HEK293 (cell line): ENCODE measurements around the gene BET1L.

Source experiments
- CTCF ChIA-PET: fragments of 350-600 bp; formaldehyde crosslinking; extraction: SDS; loops from one replicate; lab custom pipeline; 2021; ENCODE audit warnings: antibody characterized with exemption; lab: Yijun Ruan, JAX
- POLR2A ChIA-PET: fragments of 300-600 bp; formaldehyde crosslinking; extraction: SDS; loops from one replicate; lab custom pipeline; 2020; ENCODE audit warnings: antibody characterized with exemption, inconsistent platforms; lab: Yijun Ruan, JAX
- H3K27ac ChIP-seq: fragments of 200-500 bp; sonication (Bioruptor generic); 2 replicates; pipeline ENCODE4 v1.5.1; 2014; ENCODE audit warnings: low read depth, low read length, control low read depth, inconsistent platforms; ENCODE audit errors: extremely low read depth
- H3K36me3 ChIP-seq, 2 experiments: fragments of 200-500 bp in 1 of 2; sonication (Bioruptor generic) in 1 of 2; 1 replicate in 1 of 2; 2 replicates in 1 of 2; pipeline ENCODE4 v1.5.1; 2014 to 2017; ENCODE audit warnings: inconsistent platforms in 2 of 2, low read length in 2 of 2; ENCODE audit not compliant: control insufficient read depth in 2 of 2, insufficient read depth in 1 of 2
- H3K4me1 ChIP-seq: fragments of 200-500 bp; sonication (Bioruptor generic); 2 replicates; pipeline ENCODE4 v1.5.1; 2014; ENCODE audit warnings: mild to moderate bottlenecking, low read length, inconsistent platforms; ENCODE audit not compliant: control insufficient read depth, insufficient read depth
- H3K4me3 ChIP-seq: 2 replicates; pipeline ENCODE4 v1.5.1; 2011; ENCODE audit warnings: low read depth, mild to moderate bottlenecking, control low read depth, low read length, moderate library complexity
- H3K9me3 ChIP-seq: fragments of 200-500 bp; sonication (Bioruptor generic); 2 replicates; pipeline ENCODE4 v1.5.1; 2014; ENCODE audit warnings: low read depth, low read length, inconsistent platforms; ENCODE audit not compliant: control insufficient read depth, insufficient read depth
- ATF2 ChIP-seq: fragments of 450-650 bp; formaldehyde crosslinking; IDR thresholded peaks from 2 replicates; pipeline ENCODE4 v1.5.1; 2016; ENCODE audit warnings: missing biosample characterization, missing genetic modification characterization, low read depth
- BCL11A ChIP-seq: fragments of 450-650 bp; formaldehyde crosslinking; IDR thresholded peaks from 2 replicates; pipeline ENCODE4 v1.5.1; 2016; ENCODE audit warnings: low read depth, missing biosample characterization, missing genetic modification characterization
- ELK4 ChIP-seq: IDR thresholded peaks from 2 replicates; pipeline ENCODE4 v1.6.1; 2011; ENCODE audit warnings: mild to moderate bottlenecking, low read depth, low read length, borderline replicate concordance
- FEZF1 ChIP-seq: fragments of 450-650 bp; formaldehyde crosslinking; IDR thresholded peaks from 2 replicates; pipeline ENCODE4 v1.5.1; 2016; ENCODE audit warnings: missing biosample characterization, missing genetic modification characterization
- GLIS1 ChIP-seq: fragments of 450-650 bp; formaldehyde crosslinking; IDR thresholded peaks from 2 replicates; pipeline ENCODE4 v1.5.1; 2016; ENCODE audit warnings: missing biosample characterization, missing genetic modification characterization
- INSM2 ChIP-seq: fragments of 450-650 bp; formaldehyde crosslinking; IDR thresholded peaks from 2 replicates; pipeline ENCODE4 v1.5.1; 2016; ENCODE audit warnings: missing biosample characterization, missing genetic modification characterization
- KLF8 ChIP-seq: fragments of 450-650 bp; formaldehyde crosslinking; IDR thresholded peaks from 2 replicates; pipeline ENCODE4 v1.5.1; 2016; ENCODE audit warnings: missing biosample characterization, missing genetic modification characterization
- REPIN1 ChIP-seq: fragments of 450-650 bp; formaldehyde crosslinking; IDR thresholded peaks from 2 replicates; pipeline ENCODE4 v1.5.1; 2017; ENCODE audit warnings: missing biosample characterization, missing genetic modification characterization, low read depth
- YY2 ChIP-seq: fragments of 450-650 bp; formaldehyde crosslinking; IDR thresholded peaks from 2 replicates; pipeline ENCODE4 v1.5.1; 2016; ENCODE audit warnings: missing biosample characterization, missing genetic modification characterization
- ZBTB21 ChIP-seq: fragments of 450-650 bp; formaldehyde crosslinking; IDR thresholded peaks from 2 replicates; pipeline ENCODE4 v1.5.1; 2017; ENCODE audit warnings: missing biosample characterization, missing genetic modification characterization
- ZNF140 ChIP-seq: fragments of 450-650 bp; formaldehyde crosslinking; IDR thresholded peaks from 2 replicates; pipeline ENCODE4 v1.5.1; 2016; ENCODE audit warnings: missing biosample characterization, missing genetic modification characterization
- ZNF146 ChIP-seq: fragments of 450-650 bp; formaldehyde crosslinking; IDR thresholded peaks from 2 replicates; pipeline ENCODE4 v1.5.1; 2016; ENCODE audit warnings: missing biosample characterization, missing genetic modification characterization
- ZNF221 ChIP-seq: fragments of 450-650 bp; formaldehyde crosslinking; IDR thresholded peaks from 2 replicates; pipeline ENCODE4 v1.5.1; 2017; ENCODE audit warnings: missing biosample characterization, missing genetic modification characterization, borderline replicate concordance
- ZNF335 ChIP-seq: fragments of 450-650 bp; formaldehyde crosslinking; conservative IDR thresholded peaks from 2 replicates; pipeline ENCODE4 v1.5.1; 2016; ENCODE audit warnings: missing biosample characterization, missing genetic modification characterization
- ZNF404 ChIP-seq: fragments of 450-650 bp; formaldehyde crosslinking; IDR thresholded peaks from 2 replicates; pipeline ENCODE4 v1.5.1; 2017; ENCODE audit warnings: missing biosample characterization, missing genetic modification characterization
- ZNF416 ChIP-seq: fragments of 450-650 bp; formaldehyde crosslinking; IDR thresholded peaks from 2 replicates; pipeline ENCODE4 v1.5.1; 2016; ENCODE audit warnings: missing biosample characterization, missing genetic modification characterization
- ZNF629 ChIP-seq: fragments of 450-650 bp; formaldehyde crosslinking; IDR thresholded peaks from 2 replicates; pipeline ENCODE4 v1.5.1; 2017; ENCODE audit warnings: missing biosample characterization, missing genetic modification characterization
- ZNF701 ChIP-seq: fragments of 450-650 bp; formaldehyde crosslinking; IDR thresholded peaks from 2 replicates; pipeline ENCODE4 v1.5.1; 2016; ENCODE audit warnings: missing biosample characterization, missing genetic modification characterization
- ZNF707 ChIP-seq: fragments of 450-650 bp; formaldehyde crosslinking; IDR thresholded peaks from 2 replicates; pipeline ENCODE4 v1.5.1; 2016; ENCODE audit warnings: missing biosample characterization, missing genetic modification characterization
- ZNF768 ChIP-seq: fragments of 450-650 bp; formaldehyde crosslinking; IDR thresholded peaks from 2 replicates; pipeline ENCODE4 v1.5.1; 2018; ENCODE audit warnings: missing biosample characterization, mild to moderate bottlenecking, missing genetic modification characterization
- ZSCAN16 ChIP-seq: fragments of 450-650 bp; formaldehyde crosslinking; IDR thresholded peaks from 2 replicates; pipeline ENCODE4 v1.5.1; 2016; ENCODE audit warnings: missing biosample characterization, missing genetic modification characterization
- TF ChIP-seq, protein P1 (sequence below): fragments of 450-650 bp; formaldehyde crosslinking; IDR thresholded peaks from 2 replicates; pipeline ENCODE4 v1.5.1; 2016; ENCODE audit warnings: missing biosample characterization, missing genetic modification characterization
- TF ChIP-seq, protein P2 (sequence below): fragments of 450-650 bp; formaldehyde crosslinking; IDR thresholded peaks from 2 replicates; pipeline ENCODE4 v1.5.1; 2016; ENCODE audit warnings: missing biosample characterization, missing genetic modification characterization
- TF ChIP-seq, protein P3 (sequence below): fragments of 450-650 bp; formaldehyde crosslinking; IDR thresholded peaks from 2 replicates; pipeline ENCODE4 v1.5.1; 2016; ENCODE audit warnings: missing biosample characterization, missing genetic modification characterization

Gene BET1L

GRCh38 chr11:200224-201003 is 6.8 kb downstream of the BET1L start (continued):
- TF ChIP-seq ELK4, result no peak
- TF ChIP-seq BCL11A, result no peak
- TF ChIP-seq REPIN1 (tag by site-specific recombination), result no peak
- no peak for TF ChIP-seq ZNF629 (tag by site-specific recombination)
- no peak for TF ChIP-seq ZSCAN16 (tag by site-specific recombination)
- TF ChIP-seq INSM2, result no peak
- no peak for TF ChIP-seq ZNF768 (tag by site-specific recombination)
- TF ChIP-seq, protein P1, sequence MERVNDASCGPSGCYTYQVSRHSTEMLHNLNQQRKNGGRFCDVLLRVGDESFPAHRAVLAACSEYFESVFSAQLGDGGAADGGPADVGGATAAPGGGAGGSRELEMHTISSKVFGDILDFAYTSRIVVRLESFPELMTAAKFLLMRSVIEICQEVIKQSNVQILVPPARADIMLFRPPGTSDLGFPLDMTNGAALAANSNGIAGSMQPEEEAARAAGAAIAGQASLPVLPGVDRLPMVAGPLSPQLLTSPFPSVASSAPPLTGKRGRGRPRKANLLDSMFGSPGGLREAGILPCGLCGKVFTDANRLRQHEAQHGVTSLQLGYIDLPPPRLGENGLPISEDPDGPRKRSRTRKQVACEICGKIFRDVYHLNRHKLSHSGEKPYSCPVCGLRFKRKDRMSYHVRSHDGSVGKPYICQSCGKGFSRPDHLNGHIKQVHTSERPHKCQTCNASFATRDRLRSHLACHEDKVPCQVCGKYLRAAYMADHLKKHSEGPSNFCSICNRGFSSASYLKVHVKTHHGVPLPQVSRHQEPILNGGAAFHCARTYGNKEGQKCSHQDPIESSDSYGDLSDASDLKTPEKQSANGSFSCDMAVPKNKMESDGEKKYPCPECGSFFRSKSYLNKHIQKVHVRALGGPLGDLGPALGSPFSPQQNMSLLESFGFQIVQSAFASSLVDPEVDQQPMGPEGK (tag by site-specific recombination), result no peak
- TF ChIP-seq ZNF707, result no peak
- TF ChIP-seq ZNF140 (tag by site-specific recombination), result no peak
- TF ChIP-seq ZNF146, result no peak
- no peak for TF ChIP-seq FEZF1 (tag by site-specific recombination)
- TF ChIP-seq ZNF221 (tag by site-specific recombination), result no peak
- TF ChIP-seq ZNF335 (tag by site-specific recombination), result no peak

DNA sequence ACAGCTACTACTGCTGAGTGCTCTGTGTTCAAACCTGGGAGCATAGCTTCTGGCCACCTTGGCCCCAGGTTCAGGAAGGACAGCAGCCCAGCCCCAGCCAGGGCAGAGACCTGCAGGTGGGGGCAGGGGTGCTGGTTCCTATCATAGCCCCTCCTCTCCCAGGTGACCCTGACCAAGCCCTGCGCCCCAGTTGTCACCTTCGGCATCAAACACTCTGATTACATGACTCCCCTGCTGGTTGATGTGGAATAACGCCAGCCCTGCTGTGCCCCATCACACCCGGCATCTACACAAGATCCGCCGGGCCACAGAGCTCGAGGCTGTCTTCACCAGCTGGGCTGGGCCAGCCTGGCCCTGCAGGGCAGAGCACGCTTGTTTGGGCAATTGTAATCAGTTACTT is 7.4 kb downstream of the BET1L start:
- no peaks in the 10 kb centered on the region for H3K4me1 ChIP-seq
- H3K36me3 ChIP-seq, result peaks cover 0 to 19% of the 10 kb centered on the region in 2 experiments; a peak in 1 of 3 replicates
- H3K27ac ChIP-seq, result no peak overlapping the region
- H3K9me3 ChIP-seq, result no peaks in the 10 kb centered on the region
- POLR2A ChIA-PET, result no interaction called here
- CTCF ChIA-PET, result interaction anchor here (0.7 kb wide), 1 partner anchor 12 kb away, joined by 3 read pairs; no protein-coding TSS in a partner anchor
- TF ChIP-seq GLIS1 (tag by site-specific recombination) (no peak), ATF2 (tag by site-specific recombination) (no peak), ZBTB21 (tag by site-specific recombination) (no peak), ZNF404 (tag by site-specific recombination) (no peak), ZSCAN16 (tag by site-specific recombination) (no peak), ZNF701 (tag by site-specific recombination) (no peak), ZNF416 (no peak), YY2 (tag by site-specific recombination) (no peak), KLF8 (tag by site-specific recombination) (no peak)
- TF ChIP-seq, protein P2, sequence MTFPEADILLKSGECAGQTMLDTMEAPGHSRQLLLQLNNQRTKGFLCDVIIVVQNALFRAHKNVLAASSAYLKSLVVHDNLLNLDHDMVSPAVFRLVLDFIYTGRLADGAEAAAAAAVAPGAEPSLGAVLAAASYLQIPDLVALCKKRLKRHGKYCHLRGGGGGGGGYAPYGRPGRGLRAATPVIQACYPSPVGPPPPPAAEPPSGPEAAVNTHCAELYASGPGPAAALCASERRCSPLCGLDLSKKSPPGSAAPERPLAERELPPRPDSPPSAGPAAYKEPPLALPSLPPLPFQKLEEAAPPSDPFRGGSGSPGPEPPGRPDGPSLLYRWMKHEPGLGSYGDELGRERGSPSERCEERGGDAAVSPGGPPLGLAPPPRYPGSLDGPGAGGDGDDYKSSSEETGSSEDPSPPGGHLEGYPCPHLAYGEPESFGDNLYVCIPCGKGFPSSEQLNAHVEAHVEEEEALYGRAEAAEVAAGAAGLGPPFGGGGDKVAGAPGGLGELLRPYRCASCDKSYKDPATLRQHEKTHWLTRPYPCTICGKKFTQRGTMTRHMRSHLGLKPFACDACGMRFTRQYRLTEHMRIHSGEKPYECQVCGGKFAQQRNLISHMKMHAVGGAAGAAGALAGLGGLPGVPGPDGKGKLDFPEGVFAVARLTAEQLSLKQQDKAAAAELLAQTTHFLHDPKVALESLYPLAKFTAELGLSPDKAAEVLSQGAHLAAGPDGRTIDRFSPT (tag by site-specific recombination), result no peak
- TF ChIP-seq, protein P3, sequence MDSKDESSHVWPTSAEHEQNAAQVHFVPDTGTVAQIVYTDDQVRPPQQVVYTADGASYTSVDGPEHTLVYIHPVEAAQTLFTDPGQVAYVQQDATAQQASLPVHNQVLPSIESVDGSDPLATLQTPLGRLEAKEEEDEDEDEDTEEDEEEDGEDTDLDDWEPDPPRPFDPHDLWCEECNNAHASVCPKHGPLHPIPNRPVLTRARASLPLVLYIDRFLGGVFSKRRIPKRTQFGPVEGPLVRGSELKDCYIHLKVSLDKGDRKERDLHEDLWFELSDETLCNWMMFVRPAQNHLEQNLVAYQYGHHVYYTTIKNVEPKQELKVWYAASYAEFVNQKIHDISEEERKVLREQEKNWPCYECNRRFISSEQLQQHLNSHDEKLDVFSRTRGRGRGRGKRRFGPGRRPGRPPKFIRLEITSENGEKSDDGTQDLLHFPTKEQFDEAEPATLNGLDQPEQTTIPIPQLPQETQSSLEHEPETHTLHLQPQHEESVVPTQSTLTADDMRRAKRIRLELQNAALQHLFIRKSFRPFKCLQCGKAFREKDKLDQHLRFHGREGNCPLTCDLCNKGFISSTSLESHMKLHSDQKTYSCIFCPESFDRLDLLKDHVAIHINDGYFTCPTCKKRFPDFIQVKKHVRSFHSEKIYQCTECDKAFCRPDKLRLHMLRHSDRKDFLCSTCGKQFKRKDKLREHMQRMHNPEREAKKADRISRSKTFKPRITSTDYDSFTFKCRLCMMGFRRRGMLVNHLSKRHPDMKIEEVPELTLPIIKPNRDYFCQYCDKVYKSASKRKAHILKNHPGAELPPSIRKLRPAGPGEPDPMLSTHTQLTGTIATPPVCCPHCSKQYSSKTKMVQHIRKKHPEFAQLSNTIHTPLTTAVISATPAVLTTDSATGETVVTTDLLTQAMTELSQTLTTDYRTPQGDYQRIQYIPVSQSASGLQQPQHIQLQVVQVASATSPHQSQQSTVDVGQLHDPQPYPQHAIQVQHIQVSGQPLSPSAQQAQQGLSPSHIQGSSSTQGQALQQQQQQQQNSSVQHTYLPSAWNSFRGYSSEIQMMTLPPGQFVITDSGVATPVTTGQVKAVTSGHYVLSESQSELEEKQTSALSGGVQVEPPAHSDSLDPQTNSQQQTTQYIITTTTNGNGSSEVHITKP (tag by site-specific recombination), result no peak
- H3K4me3 ChIP-seq, result no peak overlapping the region
